HL-60 (cell line): Measurements from ENCODE around the gene LRIT1.

Experiments
- CTCF ChIP-seq: IDR thresholded peaks from one replicate; pipeline ENCODE4 v1.5.1; 2011; ENCODE audit warnings: low read length, control low read depth, inconsistent platforms; ENCODE audit not compliant: insufficient read depth
- POLR2AphosphoS5 ChIP-seq: IDR thresholded peaks from 2 replicates; pipeline ENCODE4 v1.6.1; 2012; ENCODE audit warnings: low read depth
- TF ChIP-seq, protein P1 (sequence below): IDR thresholded peaks from 2 replicates; pipeline ENCODE4 v1.6.1; 2012; ENCODE audit warnings: low read depth; ENCODE audit not compliant: insufficient replicate concordance

GRCh38 chr10:84191106-84191505, 50.2 kb downstream of the LRIT1 start:
- no peak for TF ChIP-seq POLR2AphosphoS5
- TF ChIP-seq CTCF, result no peak
- TF ChIP-seq, protein P1, sequence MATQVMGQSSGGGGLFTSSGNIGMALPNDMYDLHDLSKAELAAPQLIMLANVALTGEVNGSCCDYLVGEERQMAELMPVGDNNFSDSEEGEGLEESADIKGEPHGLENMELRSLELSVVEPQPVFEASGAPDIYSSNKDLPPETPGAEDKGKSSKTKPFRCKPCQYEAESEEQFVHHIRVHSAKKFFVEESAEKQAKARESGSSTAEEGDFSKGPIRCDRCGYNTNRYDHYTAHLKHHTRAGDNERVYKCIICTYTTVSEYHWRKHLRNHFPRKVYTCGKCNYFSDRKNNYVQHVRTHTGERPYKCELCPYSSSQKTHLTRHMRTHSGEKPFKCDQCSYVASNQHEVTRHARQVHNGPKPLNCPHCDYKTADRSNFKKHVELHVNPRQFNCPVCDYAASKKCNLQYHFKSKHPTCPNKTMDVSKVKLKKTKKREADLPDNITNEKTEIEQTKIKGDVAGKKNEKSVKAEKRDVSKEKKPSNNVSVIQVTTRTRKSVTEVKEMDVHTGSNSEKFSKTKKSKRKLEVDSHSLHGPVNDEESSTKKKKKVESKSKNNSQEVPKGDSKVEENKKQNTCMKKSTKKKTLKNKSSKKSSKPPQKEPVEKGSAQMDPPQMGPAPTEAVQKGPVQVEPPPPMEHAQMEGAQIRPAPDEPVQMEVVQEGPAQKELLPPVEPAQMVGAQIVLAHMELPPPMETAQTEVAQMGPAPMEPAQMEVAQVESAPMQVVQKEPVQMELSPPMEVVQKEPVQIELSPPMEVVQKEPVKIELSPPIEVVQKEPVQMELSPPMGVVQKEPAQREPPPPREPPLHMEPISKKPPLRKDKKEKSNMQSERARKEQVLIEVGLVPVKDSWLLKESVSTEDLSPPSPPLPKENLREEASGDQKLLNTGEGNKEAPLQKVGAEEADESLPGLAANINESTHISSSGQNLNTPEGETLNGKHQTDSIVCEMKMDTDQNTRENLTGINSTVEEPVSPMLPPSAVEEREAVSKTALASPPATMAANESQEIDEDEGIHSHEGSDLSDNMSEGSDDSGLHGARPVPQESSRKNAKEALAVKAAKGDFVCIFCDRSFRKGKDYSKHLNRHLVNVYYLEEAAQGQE, result no peak
